Measurements from ENCODE around the gene LAMTOR4. TPM values are rescaled to one million over a fixed set of nuclear protein-coding genes. Genes with fewer than 3 reads are reported as not detected.
A peak's percentile ranks its signal among the peaks of the same experiment; 100 is the strongest.
"Not testable (repeated sequence)": the region's sequence is repeated elsewhere in the genome, so short reads cannot be mapped to it uniquely, and the experiment has no call there.

LAMTOR4 gene
- polyA plus RNA-seq, 4 donors: 141 to 370 (median 222) TPM

DNA sequence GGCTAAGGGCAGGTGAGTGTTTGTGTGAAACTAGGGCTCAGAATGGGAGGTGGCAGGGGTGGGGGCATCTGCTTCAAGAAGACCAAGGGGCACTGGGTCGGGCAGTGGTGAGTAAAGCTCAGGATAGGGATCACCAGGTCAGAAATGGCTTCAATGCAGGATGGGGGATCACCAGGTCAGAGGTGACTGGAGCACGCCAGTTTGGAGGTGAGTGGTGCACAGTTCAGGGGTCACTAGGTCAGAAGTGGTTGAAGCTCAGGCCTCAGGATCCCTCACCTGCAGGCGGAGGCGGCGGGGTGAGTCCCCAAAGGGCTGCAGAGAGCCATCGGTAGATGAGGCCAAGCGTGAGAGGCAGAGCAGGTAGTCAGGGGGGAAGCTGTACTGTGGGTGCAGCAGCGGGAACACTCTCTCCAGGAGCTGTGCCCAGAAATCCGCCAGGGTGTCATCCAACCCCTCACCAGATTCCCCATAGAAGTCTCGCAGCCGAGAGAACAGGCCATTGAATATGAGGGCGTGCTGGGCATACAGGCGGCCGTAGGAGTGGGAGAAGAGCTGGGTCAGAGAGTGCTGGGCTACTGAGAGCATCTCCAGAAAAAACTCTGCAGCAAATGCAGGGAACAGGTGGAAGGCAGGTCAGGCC lies 26.7 kb downstream of the LAMTOR4 start:
- DNase-seq: no peak
- 92 to 94% (median 94%) methylated on average over 13 to 14 of the region's 14 CpGs for WGBS, 3 donors
- no peak for FAIRE-seq
- Histone ChIP-seq H3K4me3 (ENCODE audit: low read depth in 1 of 3, low read length in 3 of 3) (no peak overlapping the region), H3K36me3 (ENCODE audit: control insufficient read depth in 3 of 3, insufficient read depth in 2 of 3, low read depth in 1 of 3, low read length in 3 of 3) (no peaks in the 10 kb centered on the region), H3K4me1 (ENCODE audit: control insufficient read depth in 3 of 3, insufficient read depth in 2 of 3, low read depth in 1 of 3, low read length in 2 of 3) (peaks cover 0 to 7% (median 4%) of the 10 kb centered on the region in 3 donors), H3K27ac (ENCODE audit: low read depth in 1 of 3, low read length in 2 of 3) (no peak overlapping the region), H3K9me3 (ENCODE audit: control insufficient read depth in 2 of 2, insufficient read depth in 1 of 2, low read depth in 1 of 2, low read length in 1 of 2) (peaks cover 0 to 7% of the 10 kb centered on the region in 2 donors), H3K27me3 (ENCODE audit: control insufficient read depth in 3 of 3, insufficient read depth in 3 of 3, low read length in 3 of 3) (peaks cover 0 to 37% (median 0%) of the 10 kb centered on the region in 3 donors)

DNA sequence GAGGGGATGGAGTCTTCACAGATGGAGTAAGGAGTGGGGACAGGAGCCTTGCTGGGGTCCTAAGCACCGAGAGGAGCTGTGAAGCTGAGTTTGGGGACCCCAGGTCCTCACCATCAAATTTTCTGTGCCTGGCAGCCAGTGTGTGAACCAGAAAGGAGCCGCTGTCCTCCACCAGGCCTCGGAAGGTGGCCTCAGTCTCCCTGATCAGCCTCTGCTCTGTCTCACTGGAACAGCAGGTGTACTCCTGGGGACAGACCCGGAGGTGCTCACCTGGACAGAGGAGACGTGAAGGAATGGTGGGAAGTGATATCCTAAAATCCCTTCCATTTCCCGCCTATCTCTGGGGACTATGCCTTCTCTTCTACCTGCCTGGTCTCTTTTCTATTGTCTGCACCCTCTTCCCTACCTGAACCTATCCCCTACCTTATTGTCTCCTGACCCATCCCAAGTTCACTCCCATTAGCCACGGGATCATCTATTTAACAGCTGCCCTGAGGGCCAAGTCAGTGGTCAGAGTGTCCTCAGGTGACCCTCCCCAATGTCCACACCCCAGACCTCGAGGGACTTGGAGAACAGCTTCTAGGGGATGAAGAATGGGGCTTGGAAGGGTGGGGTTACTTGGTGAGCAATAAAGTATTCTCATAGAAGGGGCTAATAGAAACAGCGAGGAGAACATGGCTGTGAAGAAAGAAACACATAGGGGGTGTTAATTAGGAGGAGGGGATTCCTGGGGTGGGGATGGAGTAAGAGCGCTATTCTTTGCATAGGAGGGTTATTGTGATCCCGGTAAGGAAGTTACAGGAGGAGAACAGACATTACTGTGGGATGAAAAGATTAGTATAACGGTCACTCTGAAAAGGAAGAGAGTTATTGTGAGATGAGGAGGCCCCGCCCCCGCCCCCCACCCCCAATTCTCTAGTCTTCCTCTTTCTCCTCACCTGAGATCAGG lies 27.7 kb downstream of the LAMTOR4 start:
- DNase-seq (no peak), FAIRE-seq (no peak)
- Histone ChIP-seq H3K36me3 (ENCODE audit: control insufficient read depth in 3 of 3, insufficient read depth in 2 of 3, low read depth in 1 of 3, low read length in 3 of 3) (no peaks in the 10 kb centered on the region), H3K9me3 (ENCODE audit: control insufficient read depth in 2 of 2, insufficient read depth in 1 of 2, low read depth in 1 of 2, low read length in 1 of 2) (peaks cover 0 to 7% of the 10 kb centered on the region in 2 donors), H3K4me3 (ENCODE audit: low read depth in 1 of 3, low read length in 3 of 3) (peak overlapping the region; percentile 22 to 56 (median 43)), H3K4me1 (ENCODE audit: control insufficient read depth in 3 of 3, insufficient read depth in 2 of 3, low read depth in 1 of 3, low read length in 2 of 3) (peaks cover 0 to 7% (median 0%) of the 10 kb centered on the region in 3 donors), H3K27ac (ENCODE audit: low read depth in 1 of 3, low read length in 2 of 3) (no peak overlapping the region), H3K27me3 (ENCODE audit: control insufficient read depth in 3 of 3, insufficient read depth in 3 of 3, low read length in 3 of 3) (peaks cover 0 to 29% (median 0%) of the 10 kb centered on the region in 3 donors)
- 48 to 50% (median 49%) methylated on average over 13 to 14 of the region's 14 CpGs for WGBS, 3 donors

DNA sequence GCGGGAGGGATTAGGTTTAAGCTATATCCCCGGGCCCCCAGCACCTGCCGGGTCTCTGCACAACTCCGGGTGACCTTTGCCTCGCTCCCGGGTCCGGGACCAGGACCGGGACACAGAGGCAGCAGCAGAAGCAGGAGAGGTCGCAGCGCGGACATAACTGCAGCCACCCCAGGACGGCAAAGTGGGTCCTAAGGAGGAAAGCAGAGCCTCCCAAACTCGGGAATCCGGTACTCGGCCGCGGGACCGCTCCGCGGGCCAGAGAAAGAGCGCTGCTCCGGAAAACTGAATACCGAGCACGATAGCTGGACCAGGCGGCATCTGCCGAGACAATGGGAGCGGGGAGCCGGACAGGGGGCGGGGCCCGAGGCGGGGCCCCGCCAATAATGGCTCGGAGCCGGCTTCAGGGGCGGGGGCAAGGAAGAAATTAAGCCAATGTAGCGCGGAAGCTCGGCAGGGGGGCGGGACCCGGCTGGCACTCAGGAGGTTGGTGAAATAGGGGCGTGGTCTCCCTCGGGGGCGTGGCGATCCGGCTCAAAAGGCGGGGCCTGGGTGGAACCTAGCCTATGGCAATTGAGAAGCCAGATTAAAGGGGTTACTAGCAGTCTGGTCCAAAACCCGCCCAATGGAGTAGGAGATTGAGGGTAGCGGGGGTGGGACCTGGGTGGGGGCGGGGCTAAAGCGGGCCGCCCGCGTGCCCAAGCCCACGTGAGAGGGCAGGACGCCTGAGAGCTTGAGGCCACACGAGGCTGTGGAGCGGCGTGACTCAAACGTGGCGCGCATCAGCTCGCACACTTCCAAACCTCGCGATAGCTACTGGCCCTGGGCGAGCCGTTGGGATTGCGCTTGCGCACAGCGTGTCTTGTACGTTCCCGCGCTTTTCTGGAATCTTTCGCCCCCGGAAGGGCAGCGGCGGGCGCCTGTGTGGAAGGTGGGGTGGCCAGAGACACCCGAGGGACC lies 28.6 kb downstream of the LAMTOR4 start, which contains the start of the genes GPC2 and STAG3:
Gene GPC2 (minus strand): TSS at position 337 of the 957 bp plus-strand sequence. CDS start 182 bp downstream, at position 155.
Gene STAG3 (plus strand): TSS at position 874 of the 957 bp plus-strand sequence. CDS start 2,639 bp downstream, outside the sequence.
- DNase-seq: peak; percentile 94
- WGBS, 3 donors: 4 to 12% (median 9%) methylated on average over 66 to 78 of the region's 78 CpGs
- peak within 1 kb of the TSS in 1 of 3 donors; percentile 1 for H3K27ac ChIP-seq (ENCODE audit: low read depth in 1 of 3, low read length in 2 of 3)
- FAIRE-seq: no peak
- no peaks in the 10 kb centered on the region for H3K36me3 ChIP-seq (ENCODE audit: control insufficient read depth in 3 of 3, insufficient read depth in 2 of 3, low read depth in 1 of 3, low read length in 3 of 3)
- H3K4me1 ChIP-seq (ENCODE audit: control insufficient read depth in 3 of 3, insufficient read depth in 2 of 3, low read depth in 1 of 3, low read length in 2 of 3): peaks cover 0 to 7% (median 0%) of the 10 kb centered on the region in 3 donors
- H3K4me3 ChIP-seq (ENCODE audit: low read depth in 1 of 3, low read length in 3 of 3): peak within 1 kb of the TSS; percentile 22 to 56 (median 43)
- H3K27me3 ChIP-seq (ENCODE audit: control insufficient read depth in 3 of 3, insufficient read depth in 3 of 3, low read length in 3 of 3): peaks cover 0 to 22% (median 0%) of the 10 kb centered on the region in 3 donors
- H3K9me3 ChIP-seq (ENCODE audit: control insufficient read depth in 2 of 2, insufficient read depth in 1 of 2, low read depth in 1 of 2, low read length in 1 of 2): peaks cover 0 to 7% of the 10 kb centered on the region in 2 donors

DNA sequence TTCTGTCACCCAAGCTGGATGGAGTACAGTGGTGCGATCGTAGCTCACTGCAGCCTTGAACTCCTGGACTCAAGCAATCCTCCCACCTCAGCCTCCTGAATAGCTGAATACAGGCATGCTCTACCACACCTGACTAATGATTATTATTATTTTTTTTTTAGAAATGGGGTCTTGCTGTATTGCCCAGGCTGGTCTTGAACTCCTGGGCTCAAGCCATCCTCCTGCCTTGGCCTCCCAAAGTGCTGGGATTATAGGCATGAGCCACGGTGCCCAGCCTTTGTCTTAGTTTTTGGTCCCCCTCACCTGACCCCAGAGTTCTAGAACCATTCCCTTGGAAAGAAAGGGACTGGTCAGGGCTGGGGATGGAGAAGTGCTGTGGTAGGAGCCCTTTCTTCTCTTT lies 31.4 kb downstream of the LAMTOR4 start:
- not testable (repeated sequence) for H3K4me3 ChIP-seq (ENCODE audit: low read depth in 1 of 3, low read length in 3 of 3); H3K4me1 ChIP-seq (ENCODE audit: control insufficient read depth in 3 of 3, insufficient read depth in 2 of 3, low read depth in 1 of 3, low read length in 2 of 3); FAIRE-seq; DNase-seq; H3K27ac ChIP-seq (ENCODE audit: low read depth in 1 of 3, low read length in 2 of 3); H3K36me3 ChIP-seq (ENCODE audit: control insufficient read depth in 3 of 3, insufficient read depth in 2 of 3, low read depth in 1 of 3, low read length in 3 of 3); H3K9me3 ChIP-seq (ENCODE audit: control insufficient read depth in 2 of 2, insufficient read depth in 1 of 2, low read depth in 1 of 2, low read length in 1 of 2)
- peaks cover 0 to 22% (median 0%) of the 10 kb centered on the region in 3 donors for H3K27me3 ChIP-seq (ENCODE audit: control insufficient read depth in 3 of 3, insufficient read depth in 3 of 3, low read length in 3 of 3)
- WGBS, 3 donors: 86 to 92% (median 89%) methylated on average over 3 of the region's 3 CpGs

DNA sequence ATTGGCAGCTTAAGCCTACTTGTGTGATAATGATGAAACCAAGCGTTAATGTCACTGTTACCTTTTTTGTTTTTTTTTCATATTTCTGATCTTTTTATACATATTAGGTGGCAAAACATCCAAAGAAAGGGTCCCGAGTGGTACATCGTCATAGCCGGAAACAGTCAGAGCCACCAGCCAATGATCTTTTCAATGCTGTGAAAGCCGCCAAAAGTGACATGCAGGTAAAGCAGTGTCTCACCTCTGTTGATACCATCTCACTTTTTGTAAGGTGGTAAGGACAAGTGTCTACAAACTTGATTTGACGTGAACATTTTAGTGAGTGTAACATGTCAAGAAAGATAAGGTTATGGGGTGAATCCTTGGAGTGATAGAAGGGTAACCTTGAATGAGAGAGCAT lies 33.9 kb downstream of the LAMTOR4 start:
- not testable (repeated sequence) for H3K9me3 ChIP-seq (ENCODE audit: control insufficient read depth in 2 of 2, insufficient read depth in 1 of 2, low read depth in 1 of 2, low read length in 1 of 2); FAIRE-seq; H3K36me3 ChIP-seq (ENCODE audit: control insufficient read depth in 3 of 3, insufficient read depth in 2 of 3, low read depth in 1 of 3, low read length in 3 of 3); H3K4me3 ChIP-seq (ENCODE audit: low read depth in 1 of 3, low read length in 3 of 3); H3K4me1 ChIP-seq (ENCODE audit: control insufficient read depth in 3 of 3, insufficient read depth in 2 of 3, low read depth in 1 of 3, low read length in 2 of 3); H3K27ac ChIP-seq (ENCODE audit: low read depth in 1 of 3, low read length in 2 of 3); DNase-seq
- WGBS, 3 donors: 79 to 81% (median 79%) methylated on average over 6 of the region's 6 CpGs
- H3K27me3 ChIP-seq (ENCODE audit: control insufficient read depth in 3 of 3, insufficient read depth in 3 of 3, low read length in 3 of 3): peaks cover 0 to 14% (median 0%) of the 10 kb centered on the region in 3 donors

DNA sequence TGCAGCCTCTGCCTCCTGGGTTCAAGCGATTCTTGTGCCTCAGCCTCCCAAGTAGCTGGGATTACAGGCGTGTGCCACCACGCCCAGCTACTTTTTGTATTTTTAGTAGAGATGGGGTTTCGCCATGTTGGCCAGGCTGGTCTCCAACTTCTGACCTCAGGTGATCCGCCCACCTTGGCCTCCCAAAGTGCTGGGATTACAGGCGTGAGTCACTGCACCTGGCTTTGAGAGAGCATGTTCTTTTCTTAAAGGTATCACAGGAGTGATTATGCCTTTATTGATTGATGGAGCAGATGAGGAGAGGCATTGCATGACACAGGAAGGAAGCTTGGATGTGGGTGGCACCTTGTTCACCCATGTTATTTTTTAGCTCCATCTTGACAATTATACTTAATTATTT lies 34.4 kb downstream of the LAMTOR4 start:
- not testable (repeated sequence) for H3K4me3 ChIP-seq (ENCODE audit: low read depth in 1 of 3, low read length in 3 of 3); H3K4me1 ChIP-seq (ENCODE audit: control insufficient read depth in 3 of 3, insufficient read depth in 2 of 3, low read depth in 1 of 3, low read length in 2 of 3); FAIRE-seq; H3K27me3 ChIP-seq (ENCODE audit: control insufficient read depth in 3 of 3, insufficient read depth in 3 of 3, low read length in 3 of 3); DNase-seq; H3K27ac ChIP-seq (ENCODE audit: low read depth in 1 of 3, low read length in 2 of 3); H3K36me3 ChIP-seq (ENCODE audit: control insufficient read depth in 3 of 3, insufficient read depth in 2 of 3, low read depth in 1 of 3, low read length in 3 of 3); H3K9me3 ChIP-seq (ENCODE audit: control insufficient read depth in 2 of 2, insufficient read depth in 1 of 2, low read depth in 1 of 2, low read length in 1 of 2)
- WGBS, 3 donors: 62 to 84% (median 73%) methylated on average over 6 of the region's 6 CpGs

DNA sequence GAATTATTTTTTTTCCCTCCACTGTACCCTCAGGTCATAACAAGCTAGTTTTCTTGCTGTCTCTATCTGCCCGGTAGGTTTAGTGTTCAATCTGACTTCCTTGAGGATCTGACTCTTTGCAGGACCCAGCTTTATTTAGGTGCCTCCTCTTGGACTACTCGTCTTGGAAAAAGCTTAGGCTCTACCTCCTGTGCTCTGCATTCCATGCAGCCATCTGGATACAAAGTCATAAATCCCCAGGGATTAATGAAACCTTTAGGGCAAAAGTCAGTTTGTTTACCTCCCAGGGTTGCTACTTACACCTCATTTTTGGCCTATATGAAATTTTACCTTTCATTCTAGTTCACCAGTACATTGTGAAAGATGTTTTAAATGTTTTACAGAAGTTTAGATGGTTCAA lies 37.0 kb downstream of the LAMTOR4 start:
- Histone ChIP-seq H3K36me3 (ENCODE audit: control insufficient read depth in 3 of 3, insufficient read depth in 2 of 3, low read depth in 1 of 3, low read length in 3 of 3) (no peaks in the 10 kb centered on the region), H3K27me3 (ENCODE audit: control insufficient read depth in 3 of 3, insufficient read depth in 3 of 3, low read length in 3 of 3) (no peaks in the 10 kb centered on the region), H3K4me1 (ENCODE audit: control insufficient read depth in 3 of 3, insufficient read depth in 2 of 3, low read depth in 1 of 3, low read length in 2 of 3) (no peaks in the 10 kb centered on the region), H3K27ac (ENCODE audit: low read depth in 1 of 3, low read length in 2 of 3) (no peak overlapping the region), H3K9me3 (ENCODE audit: control insufficient read depth in 2 of 2, insufficient read depth in 1 of 2, low read depth in 1 of 2, low read length in 1 of 2) (no peaks in the 10 kb centered on the region), H3K4me3 (ENCODE audit: low read depth in 1 of 3, low read length in 3 of 3) (no peak overlapping the region)
- FAIRE-seq (no peak), DNase-seq (no peak)
- 31 to 52% (median 44%) methylated on average over 2 of the region's 2 CpGs for WGBS, 3 donors
